ENCODE measurements around the gene PRAMEF12. TPM values are rescaled to one million over a fixed set of nuclear protein-coding genes. Genes with fewer than 3 reads are reported as not detected.

Gene PRAMEF12
- total RNA-seq, 4 donors from 2014 or later = not detected

DNA sequence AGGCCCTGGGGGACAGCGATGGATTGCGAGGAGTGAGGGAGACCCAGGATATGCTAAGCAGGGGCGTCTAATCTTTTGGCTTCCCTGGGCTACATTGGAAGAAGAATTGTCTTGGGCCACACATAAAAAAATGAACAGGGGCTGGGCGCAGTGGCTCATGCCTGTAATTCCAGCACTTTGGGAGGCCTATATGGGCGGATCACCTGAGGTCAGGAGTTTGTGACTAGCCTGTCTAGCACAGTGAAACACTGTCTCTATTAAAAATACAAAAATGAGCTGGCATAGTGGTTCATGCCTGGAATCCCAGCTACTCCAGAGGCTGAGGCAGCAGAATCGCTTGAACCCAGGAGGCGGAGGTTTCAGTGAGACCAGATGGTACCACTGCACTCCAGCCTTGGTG is 10.8 kb upstream of the PRAMEF12 start:
- 87% methylated on average over 7 of the region's 7 CpGs; no CpG with 5 or more reads in 1 of the 2 donors for WGBS, 2 donors (ENCODE audit: low coverage in 1 of 2)
- in situ Hi-C loops (cut with MboI; ENCODE audit: low pct_ligation_motif_present in 1 of 4, low pct_unique_long_range_greater_than_20kb in 1 of 4, low sequenced_read_pairs in 3 of 4) = no loop called here
- H3K4me3 ChIP-seq = no peak overlapping the region
- no peak overlapping the region for H3K27ac ChIP-seq
- TF ChIP-seq EP300 (IDR thresholded peaks at IDR 0.05; ENCODE audit: low read depth) (no peak), CTCF (IDR thresholded peaks at IDR 0.05) (no peak), POLR2AphosphoS5 (IDR thresholded peaks at IDR 0.05) (no peak), POLR2A (IDR thresholded peaks at IDR 0.05) (no peak)
- H3K27me3 ChIP-seq = no peaks in the 10 kb centered on the region
- H3K4me1 ChIP-seq = no peaks in the 10 kb centered on the region
- no peaks in the 10 kb centered on the region for H3K36me3 ChIP-seq
- intact Hi-C loops (cut with DNase I; ENCODE audit: low total_unique reads) = no loop called here
- no peaks in the 10 kb centered on the region for H3K9me3 ChIP-seq
- no peak for DNase-seq

DNA sequence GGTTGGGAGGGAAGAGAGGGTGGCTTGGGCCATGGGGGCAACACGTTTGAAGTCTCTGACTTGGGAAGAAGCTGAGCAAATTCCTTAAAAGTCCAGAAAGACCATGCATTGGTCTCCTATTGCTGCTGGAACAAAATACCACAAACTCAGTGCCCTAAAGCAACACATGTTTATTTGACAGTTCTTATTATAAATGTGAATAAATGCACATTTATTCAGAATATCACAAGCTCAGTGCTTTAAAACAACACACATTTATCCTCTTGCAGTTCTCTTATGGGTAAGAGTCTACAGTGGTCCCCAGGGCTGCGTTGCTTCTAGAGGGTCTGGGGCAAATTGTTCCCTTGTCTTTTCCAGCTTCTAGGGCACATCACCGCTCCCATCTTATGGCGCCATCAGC is 10.1 kb upstream of the PRAMEF12 start:
- DNase-seq = no peak
- Histone ChIP-seq H3K4me3 (no peak overlapping the region), H3K4me1 (no peaks in the 10 kb centered on the region), H3K27ac (no peak overlapping the region), H3K9me3 (no peaks in the 10 kb centered on the region), H3K36me3 (no peaks in the 10 kb centered on the region), H3K27me3 (no peaks in the 10 kb centered on the region)
- TF ChIP-seq POLR2A (IDR thresholded peaks at IDR 0.05) = no peak
- TF ChIP-seq EP300 (IDR thresholded peaks at IDR 0.05; ENCODE audit: low read depth) = no peak
- TF ChIP-seq CTCF (IDR thresholded peaks at IDR 0.05) = no peak
- TF ChIP-seq POLR2AphosphoS5 (IDR thresholded peaks at IDR 0.05) = no peak
- in situ Hi-C loops (cut with MboI; ENCODE audit: low pct_ligation_motif_present in 1 of 4, low pct_unique_long_range_greater_than_20kb in 1 of 4, low sequenced_read_pairs in 3 of 4) (no loop called here), intact Hi-C loops (cut with DNase I; ENCODE audit: low total_unique reads) (no loop called here)
- WGBS, 2 donors (ENCODE audit: low coverage in 1 of 2) = 74 to 77% methylated on average over 3 to 4 of the region's 4 CpGs

DNA sequence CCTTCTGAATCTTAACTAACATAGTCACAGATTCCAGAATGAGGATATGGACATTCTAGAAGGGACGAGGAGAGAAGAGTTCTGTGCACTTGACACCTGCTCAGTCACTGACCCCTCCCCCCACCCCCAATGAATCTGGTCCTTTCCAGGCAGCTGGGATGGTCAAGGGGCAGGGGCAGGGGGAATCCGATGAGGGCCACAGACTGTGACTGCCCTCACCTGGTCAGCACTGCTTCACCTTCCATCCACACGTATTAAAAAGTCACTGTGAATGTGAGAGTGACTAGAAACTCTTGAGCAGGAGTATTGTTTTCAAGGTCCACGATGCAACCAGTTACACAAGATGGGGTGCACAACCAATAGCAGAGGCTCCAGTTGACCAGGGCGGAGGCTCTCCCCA is 9.5 kb upstream of the PRAMEF12 start:
- H3K4me3 ChIP-seq = no peak overlapping the region
- in situ Hi-C loops (cut with MboI; ENCODE audit: low pct_ligation_motif_present in 1 of 4, low pct_unique_long_range_greater_than_20kb in 1 of 4, low sequenced_read_pairs in 3 of 4) (no loop called here), intact Hi-C loops (cut with DNase I; ENCODE audit: low total_unique reads) (no loop called here)
- no peaks in the 10 kb centered on the region for H3K36me3 ChIP-seq
- WGBS, 2 donors (ENCODE audit: low coverage in 1 of 2) = 67 to 70% methylated on average over 1 to 5 of the region's 5 CpGs
- H3K27ac ChIP-seq = no peak overlapping the region
- DNase-seq = no peak
- no peaks in the 10 kb centered on the region for H3K27me3 ChIP-seq
- H3K4me1 ChIP-seq = no peaks in the 10 kb centered on the region
- TF ChIP-seq POLR2AphosphoS5 (IDR thresholded peaks at IDR 0.05) (no peak), CTCF (IDR thresholded peaks at IDR 0.05) (no peak), POLR2A (IDR thresholded peaks at IDR 0.05) (no peak), EP300 (IDR thresholded peaks at IDR 0.05; ENCODE audit: low read depth) (no peak)
- H3K9me3 ChIP-seq = no peaks in the 10 kb centered on the region

DNA sequence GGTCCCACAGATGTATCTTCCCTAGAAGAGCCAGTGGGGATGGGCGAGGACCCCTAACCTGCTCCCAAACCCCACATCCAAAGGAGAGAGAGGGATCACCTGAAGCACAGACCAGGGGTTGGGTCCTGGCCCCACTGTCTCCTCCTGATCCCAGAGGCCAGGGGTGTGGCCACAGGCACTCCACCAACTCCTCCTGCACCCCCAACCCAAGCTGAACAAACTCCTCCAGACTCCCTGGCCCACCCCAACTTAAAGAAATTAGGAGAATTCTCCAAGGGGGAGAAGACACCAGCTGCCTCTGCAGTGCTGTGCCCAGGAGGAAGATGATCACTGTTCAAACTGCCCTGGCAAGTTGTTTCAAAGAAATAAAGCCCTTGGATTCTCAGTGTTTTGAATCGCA is 4.5 kb upstream of the PRAMEF12 start:
- no peaks in the 10 kb centered on the region for H3K4me1 ChIP-seq
- H3K36me3 ChIP-seq = no peaks in the 10 kb centered on the region
- in situ Hi-C loops (cut with MboI; ENCODE audit: low pct_ligation_motif_present in 1 of 4, low pct_unique_long_range_greater_than_20kb in 1 of 4, low sequenced_read_pairs in 3 of 4) = no loop called here
- no peaks in the 10 kb centered on the region for H3K9me3 ChIP-seq
- 31 to 50% methylated on average over 1 to 2 of the region's 2 CpGs for WGBS, 2 donors (ENCODE audit: low coverage in 1 of 2)
- H3K4me3 ChIP-seq = no peak overlapping the region
- H3K27ac ChIP-seq = no peak overlapping the region
- DNase-seq = no peak
- TF ChIP-seq POLR2A (IDR thresholded peaks at IDR 0.05) (no peak), CTCF (IDR thresholded peaks at IDR 0.05) (no peak), EP300 (IDR thresholded peaks at IDR 0.05; ENCODE audit: low read depth) (no peak), POLR2AphosphoS5 (IDR thresholded peaks at IDR 0.05) (no peak)
- intact Hi-C loops (cut with DNase I; ENCODE audit: low total_unique reads) = no loop called here
- peaks cover 13% of the 10 kb centered on the region for H3K27me3 ChIP-seq

Measured in transverse colon (tissue), 4 donors.